Measurements from ENCODE around the gene HINT2.

HINT2 gene

DNA sequence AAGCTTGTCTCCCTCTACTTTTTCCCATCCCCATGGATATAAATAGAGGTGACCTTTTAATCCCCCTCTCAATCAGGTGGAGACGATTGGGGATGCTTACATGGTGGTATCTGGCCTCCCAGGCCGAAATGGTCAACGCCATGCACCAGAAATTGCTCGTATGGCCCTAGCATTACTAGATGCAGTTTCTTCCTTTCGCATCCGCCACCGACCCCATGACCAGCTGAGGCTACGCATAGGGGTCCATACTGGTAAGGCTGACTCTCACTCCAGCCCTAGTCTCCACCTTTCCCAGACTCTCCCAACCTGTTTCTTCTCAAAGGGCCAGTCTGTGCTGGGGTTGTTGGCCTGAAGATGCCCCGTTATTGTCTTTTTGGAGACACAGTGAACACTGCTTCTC lies 6.4 kb downstream of the HINT2 start:
- Histone ChIP-seq H3K36me3 (ENCODE audit: low read depth) (no peaks in the 10 kb centered on the region; the same call in 1 of the 2 replicates), H3K9me3 (ENCODE audit: severe bottlenecking) (no peaks in the 10 kb centered on the region), H3K4me3 (ENCODE audit: severe bottlenecking) (no peak overlapping the region), H3K27ac (ENCODE audit: poor library complexity, severe bottlenecking) (no peak overlapping the region), H3K4me1 (ENCODE audit: insufficient read depth, poor library complexity, severe bottlenecking) (no peaks in the 10 kb centered on the region), H3K27me3 (ENCODE audit: insufficient read depth, poor library complexity, severe bottlenecking) (no peaks in the 10 kb centered on the region)
- ATAC-seq (ENCODE audit: low read depth) (no peak), DNase-seq (ENCODE audit: low spot score) (no peak)
- TF ChIP-seq, protein P1, sequence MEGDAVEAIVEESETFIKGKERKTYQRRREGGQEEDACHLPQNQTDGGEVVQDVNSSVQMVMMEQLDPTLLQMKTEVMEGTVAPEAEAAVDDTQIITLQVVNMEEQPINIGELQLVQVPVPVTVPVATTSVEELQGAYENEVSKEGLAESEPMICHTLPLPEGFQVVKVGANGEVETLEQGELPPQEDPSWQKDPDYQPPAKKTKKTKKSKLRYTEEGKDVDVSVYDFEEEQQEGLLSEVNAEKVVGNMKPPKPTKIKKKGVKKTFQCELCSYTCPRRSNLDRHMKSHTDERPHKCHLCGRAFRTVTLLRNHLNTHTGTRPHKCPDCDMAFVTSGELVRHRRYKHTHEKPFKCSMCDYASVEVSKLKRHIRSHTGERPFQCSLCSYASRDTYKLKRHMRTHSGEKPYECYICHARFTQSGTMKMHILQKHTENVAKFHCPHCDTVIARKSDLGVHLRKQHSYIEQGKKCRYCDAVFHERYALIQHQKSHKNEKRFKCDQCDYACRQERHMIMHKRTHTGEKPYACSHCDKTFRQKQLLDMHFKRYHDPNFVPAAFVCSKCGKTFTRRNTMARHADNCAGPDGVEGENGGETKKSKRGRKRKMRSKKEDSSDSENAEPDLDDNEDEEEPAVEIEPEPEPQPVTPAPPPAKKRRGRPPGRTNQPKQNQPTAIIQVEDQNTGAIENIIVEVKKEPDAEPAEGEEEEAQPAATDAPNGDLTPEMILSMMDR (IDR thresholded peaks at IDR 0.05; ENCODE audit: poor library complexity, severe bottlenecking) = no peak

DNA sequence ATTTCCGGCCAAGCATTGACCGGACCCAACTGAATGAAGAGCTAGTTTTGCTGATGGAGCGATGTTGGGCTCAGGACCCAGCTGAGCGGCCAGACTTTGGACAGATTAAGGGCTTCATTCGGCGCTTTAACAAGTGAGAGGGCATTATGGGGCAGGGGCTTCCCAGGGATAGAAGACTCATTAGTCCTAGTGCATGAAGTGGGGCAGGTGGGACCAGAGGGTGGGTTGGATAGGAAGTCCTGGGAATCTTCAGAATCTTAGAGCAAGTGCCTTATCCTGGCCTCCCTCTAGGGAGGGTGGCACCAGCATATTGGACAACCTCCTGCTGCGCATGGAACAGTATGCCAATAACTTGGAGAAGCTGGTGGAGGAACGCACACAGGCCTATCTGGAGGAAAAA lies 8.7 kb downstream of the HINT2 start:
- Histone ChIP-seq H3K36me3 (ENCODE audit: low read depth) (no peaks in the 10 kb centered on the region), H3K4me1 (ENCODE audit: insufficient read depth, poor library complexity, severe bottlenecking) (no peaks in the 10 kb centered on the region), H3K27ac (ENCODE audit: poor library complexity, severe bottlenecking) (no peak overlapping the region), H3K4me3 (ENCODE audit: severe bottlenecking) (no peak overlapping the region), H3K27me3 (ENCODE audit: insufficient read depth, poor library complexity, severe bottlenecking) (no peaks in the 10 kb centered on the region), H3K9me3 (ENCODE audit: severe bottlenecking) (no peaks in the 10 kb centered on the region)
- DNase-seq (ENCODE audit: low spot score) = no peak
- TF ChIP-seq, protein P1 (IDR thresholded peaks at IDR 0.05; ENCODE audit: poor library complexity, severe bottlenecking) = no peak
- ATAC-seq (ENCODE audit: low read depth) = no peak

DNA sequence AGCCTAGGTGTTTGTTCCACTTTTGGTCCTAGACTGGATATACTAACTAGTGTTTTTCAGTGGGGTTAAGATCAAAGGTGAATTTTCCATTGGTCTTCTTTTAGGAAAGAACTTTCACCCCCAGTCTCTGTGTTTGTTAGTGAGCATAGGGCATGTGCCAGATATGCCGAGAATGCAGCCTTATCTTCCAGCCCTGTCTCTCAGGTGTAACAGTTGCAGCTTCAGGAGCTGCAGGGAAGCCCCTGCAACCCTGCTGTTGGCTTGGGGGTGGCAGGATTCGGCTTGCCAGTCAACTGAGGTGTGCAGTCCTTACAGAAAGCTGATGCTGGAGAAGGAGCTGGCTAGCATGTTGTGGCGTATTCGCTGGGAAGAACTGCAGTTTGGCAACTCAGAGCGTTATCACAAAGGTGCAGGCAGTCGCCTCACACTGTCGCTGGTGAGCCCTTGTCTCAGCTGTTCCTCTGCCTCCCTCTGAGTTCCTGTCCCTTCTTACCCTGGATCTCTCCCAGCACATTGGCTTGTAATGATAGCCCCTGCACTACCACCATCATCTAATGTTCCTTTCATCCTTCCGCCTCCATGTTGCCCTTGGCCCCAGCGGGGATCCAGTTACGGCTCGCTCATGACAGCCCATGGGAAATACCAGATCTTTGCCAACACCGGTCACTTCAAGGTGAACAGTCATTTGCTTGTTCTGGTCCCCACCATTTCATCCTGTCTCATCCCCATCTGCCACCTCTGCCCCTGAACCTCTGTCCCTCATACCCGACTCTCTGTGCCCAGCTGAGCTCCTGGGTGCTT lies 13.3 kb downstream of the HINT2 start:
- TF ChIP-seq, protein P1 (IDR thresholded peaks at IDR 0.05; ENCODE audit: poor library complexity, severe bottlenecking) = no peak
- ATAC-seq (ENCODE audit: low read depth) = no peak
- DNase-seq (ENCODE audit: low spot score) = no peak
- no peaks in the 10 kb centered on the region for H3K36me3 ChIP-seq (ENCODE audit: low read depth)
- H3K4me1 ChIP-seq (ENCODE audit: insufficient read depth, poor library complexity, severe bottlenecking) = peaks cover 8% of the 10 kb centered on the region
- no peaks in the 10 kb centered on the region for H3K9me3 ChIP-seq (ENCODE audit: severe bottlenecking)
- no peak overlapping the region for H3K4me3 ChIP-seq (ENCODE audit: severe bottlenecking)
- no peak overlapping the region for H3K27ac ChIP-seq (ENCODE audit: poor library complexity, severe bottlenecking)
- H3K27me3 ChIP-seq (ENCODE audit: insufficient read depth, poor library complexity, severe bottlenecking) = no peaks in the 10 kb centered on the region

DNA sequence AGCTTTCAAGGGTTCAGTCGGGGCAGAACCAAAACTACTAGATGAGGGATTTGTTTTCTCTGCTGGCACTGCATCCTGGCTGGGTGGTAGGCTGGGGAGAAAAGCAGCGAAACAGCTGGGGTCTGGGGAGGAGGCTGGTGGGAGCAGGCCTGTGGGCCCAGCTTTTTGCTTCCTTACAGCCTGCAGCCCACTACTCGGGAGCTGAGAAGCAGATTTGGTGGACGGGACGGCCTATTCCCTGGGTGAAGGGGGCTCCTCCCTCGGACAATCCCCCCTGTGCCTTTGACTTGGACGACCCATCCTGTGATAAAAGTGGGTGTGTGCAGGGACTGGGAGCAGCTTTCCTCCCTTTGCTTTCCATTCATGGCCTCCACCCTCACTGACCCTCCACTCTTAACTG lies 14.3 kb downstream of the HINT2 start:
- H3K36me3 ChIP-seq (ENCODE audit: low read depth) = no peaks in the 10 kb centered on the region
- H3K9me3 ChIP-seq (ENCODE audit: severe bottlenecking) = no peaks in the 10 kb centered on the region
- TF ChIP-seq, protein P1 (IDR thresholded peaks at IDR 0.05; ENCODE audit: poor library complexity, severe bottlenecking) = no peak
- H3K4me1 ChIP-seq (ENCODE audit: insufficient read depth, poor library complexity, severe bottlenecking) = peaks cover 11% of the 10 kb centered on the region
- H3K27ac ChIP-seq (ENCODE audit: poor library complexity, severe bottlenecking) = no peak overlapping the region
- no peaks in the 10 kb centered on the region for H3K27me3 ChIP-seq (ENCODE audit: insufficient read depth, poor library complexity, severe bottlenecking)
- DNase-seq (ENCODE audit: low spot score) = no peak
- H3K4me3 ChIP-seq (ENCODE audit: severe bottlenecking) = no peak overlapping the region
- no peak for ATAC-seq (ENCODE audit: low read depth)

All from RWPE2 (cell line).